Left forelimb (tissue), 1 donor: ENCODE data around the gene BICDL1.
A peak's percentile ranks its signal among the peaks of the same experiment; 100 is the strongest.

Source experiments
- DNase-seq: peaks from one replicate; pipeline ENCODE4 v3.0.0-alpha.2; 2018; ENCODE audit warnings: low spot score

BICDL1 gene

GRCh38 chr12:120081641-120082040, 92.6 kb downstream of the BICDL1 start:
- no peak for DNase-seq

DNA sequence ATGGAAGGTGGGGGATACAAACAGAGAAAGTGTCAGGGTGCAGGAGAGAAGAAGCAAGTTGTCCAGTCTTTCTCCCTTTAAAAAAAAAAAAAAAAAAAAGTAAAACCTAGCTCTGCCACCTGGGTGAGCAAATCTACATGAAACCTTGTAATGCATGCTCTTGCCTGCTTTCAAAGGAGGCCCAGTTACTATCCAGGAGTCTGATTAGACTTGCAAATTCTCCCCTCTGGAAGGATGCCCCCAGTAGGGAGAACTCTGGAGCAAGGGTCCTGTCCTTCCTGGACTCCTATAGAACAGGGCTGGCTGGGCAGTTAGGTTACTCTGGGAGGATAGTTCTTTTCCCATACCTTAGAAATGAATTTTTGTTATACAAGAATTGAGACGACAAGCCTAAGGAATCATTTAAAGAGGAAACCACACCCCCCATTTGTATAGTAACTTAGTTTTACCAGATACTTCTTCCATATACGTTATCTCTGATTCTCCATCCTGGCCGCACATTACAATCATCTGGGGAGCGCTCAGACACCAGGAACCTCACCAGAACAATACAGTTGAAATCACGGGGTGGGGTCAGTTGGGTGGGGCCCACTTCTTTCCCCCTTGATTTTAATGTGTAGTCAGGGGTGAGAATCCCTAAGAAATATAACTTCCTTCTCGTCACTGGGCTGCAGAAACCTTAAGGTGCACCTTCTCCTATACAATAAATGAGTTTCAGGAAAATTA, 97.0 kb downstream of the BICDL1 start:
- DNase-seq = no peak

DNA sequence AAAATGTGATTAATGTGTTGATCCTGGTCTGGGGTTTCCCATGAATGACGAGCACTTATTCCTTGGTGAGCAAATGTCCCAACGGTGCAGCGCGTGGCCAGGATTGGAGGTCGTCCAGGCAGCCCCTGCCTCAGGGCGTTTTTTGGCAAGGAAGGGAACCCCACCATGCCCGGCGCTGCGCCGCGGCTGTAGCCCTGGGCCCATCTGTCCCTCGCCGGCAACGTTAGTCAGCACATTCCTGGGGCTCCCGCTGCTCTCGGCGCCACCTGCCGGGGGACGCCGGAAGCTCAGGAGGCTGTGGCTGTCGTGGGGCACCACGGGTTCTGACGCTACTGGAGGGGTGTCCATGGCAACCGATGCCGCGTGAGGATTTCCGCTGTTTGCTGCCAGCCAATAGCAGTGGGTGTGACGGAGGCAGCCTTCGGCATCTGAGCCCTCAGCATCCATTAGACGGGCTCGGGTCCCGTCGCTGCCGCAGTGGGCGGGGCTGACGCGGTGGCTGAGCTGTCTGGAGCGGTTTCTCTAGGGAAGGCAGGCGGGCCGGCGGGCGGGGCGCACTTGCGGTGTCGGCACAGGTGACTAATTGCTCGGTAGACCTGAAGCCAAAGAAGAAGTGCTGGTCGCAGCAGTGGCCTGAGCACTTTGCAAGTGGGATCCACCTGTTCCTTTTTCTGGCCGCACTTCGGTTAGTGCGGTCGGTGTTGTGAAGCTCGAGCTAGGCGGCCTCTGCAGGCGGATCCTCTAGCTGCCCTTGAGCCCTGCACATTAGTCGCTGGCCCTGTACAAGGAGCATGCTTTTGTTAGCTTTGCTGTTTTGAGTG, 98.0 kb downstream of the BICDL1 start:
- DNase-seq = peak; percentile 96

DNA sequence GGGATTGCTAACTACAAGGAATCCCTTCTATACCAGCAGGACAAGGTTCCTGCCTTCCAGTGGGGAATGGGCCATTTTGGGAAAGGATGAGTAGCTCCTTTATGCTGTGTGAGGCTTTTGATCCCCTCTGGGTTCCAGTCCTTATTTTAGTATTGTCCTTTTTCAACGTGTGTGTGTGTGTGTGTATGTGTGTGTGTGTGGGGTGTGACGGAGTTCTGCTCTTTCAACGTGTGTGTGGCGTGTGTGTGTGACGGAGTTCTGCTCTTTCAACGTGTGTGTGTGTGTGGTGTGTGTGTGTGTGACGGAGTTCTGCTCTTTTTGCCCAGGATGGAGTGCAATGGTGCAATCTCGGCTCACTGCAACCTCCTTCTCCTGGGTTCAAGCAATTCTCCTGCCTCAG, 100.1 kb downstream of the BICDL1 start:
- no peak for DNase-seq

DNA sequence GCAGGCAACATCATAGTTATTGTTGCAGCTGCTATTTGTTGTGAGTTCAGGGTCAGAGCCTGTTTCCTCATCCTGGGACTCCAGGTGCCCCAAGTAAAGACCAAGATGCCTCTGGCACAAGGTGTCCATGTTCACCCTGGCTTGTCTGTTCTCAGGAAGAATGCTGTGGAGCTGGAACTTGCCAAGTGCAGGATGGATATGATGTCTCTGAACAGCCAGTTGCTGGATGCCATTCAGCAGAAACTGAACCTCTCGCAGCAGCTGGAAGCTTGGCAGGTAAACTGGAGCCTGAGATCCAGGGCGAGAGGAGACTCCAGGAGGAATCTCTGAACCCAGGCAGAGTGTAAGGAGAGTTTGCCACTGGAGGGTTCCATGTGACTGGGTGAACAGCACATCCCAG, 100.8 kb downstream of the BICDL1 start:
- DNase-seq = no peak

DNA sequence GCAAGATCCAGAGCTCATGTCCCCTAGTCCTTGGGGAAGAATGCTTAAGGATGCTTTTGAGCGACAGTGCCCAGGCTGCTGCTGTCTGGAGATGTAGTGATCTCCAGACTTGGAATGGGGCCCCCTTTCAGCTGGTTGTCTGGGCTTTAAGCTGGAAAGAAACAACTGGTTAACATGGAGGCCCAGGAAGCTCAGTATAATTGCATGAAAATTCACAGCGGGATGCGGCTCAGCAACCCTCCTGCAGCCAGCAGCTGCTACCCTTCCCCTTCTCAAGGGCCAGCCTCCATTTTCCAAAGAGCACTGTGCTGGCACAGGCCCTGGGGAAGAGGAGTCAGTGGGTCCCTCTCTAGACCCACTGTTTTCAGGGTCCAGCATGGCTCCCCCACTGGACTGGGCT, 101.2 kb downstream of the BICDL1 start:
- DNase-seq = no peak

- DNase-seq = no peak
Observed at GRCh38 chr12:120090626-120091295, 101.7 kb downstream of the BICDL1 start.

DNA sequence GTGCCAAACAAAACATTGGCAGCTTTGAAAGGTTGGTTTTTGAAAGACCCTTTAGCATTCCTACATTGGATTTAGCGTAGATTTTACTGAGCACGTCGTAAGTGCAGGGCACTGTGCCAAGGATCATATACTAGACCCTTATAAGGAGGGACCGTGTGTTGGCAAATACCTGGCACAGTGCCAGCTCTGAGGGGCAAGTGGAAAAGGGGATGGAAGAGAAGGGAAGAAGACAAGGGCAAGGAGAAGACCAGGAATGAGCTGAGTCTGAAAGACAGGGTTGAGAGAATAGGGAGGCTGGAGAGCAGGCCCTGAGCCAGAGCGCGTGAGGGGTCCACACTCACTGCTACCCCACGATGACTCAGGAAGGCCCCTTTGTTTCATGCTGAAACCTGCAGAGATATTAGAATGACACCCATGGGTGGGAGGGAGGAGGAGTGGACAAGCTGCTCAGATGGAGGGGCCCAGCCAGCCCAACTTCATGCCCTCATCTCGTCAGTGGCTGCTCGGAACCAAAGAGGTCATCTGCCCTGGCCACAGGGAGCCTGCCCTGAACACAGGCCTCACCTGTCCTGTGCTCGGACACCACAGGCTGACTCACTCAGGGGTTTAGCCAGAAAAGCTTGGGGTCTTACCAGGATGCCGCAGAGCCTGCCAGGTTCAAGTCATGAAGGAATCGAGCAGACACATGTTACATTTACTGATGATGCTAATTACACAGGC, 102.5 kb downstream of the BICDL1 start:
- DNase-seq = no peak

DNA sequence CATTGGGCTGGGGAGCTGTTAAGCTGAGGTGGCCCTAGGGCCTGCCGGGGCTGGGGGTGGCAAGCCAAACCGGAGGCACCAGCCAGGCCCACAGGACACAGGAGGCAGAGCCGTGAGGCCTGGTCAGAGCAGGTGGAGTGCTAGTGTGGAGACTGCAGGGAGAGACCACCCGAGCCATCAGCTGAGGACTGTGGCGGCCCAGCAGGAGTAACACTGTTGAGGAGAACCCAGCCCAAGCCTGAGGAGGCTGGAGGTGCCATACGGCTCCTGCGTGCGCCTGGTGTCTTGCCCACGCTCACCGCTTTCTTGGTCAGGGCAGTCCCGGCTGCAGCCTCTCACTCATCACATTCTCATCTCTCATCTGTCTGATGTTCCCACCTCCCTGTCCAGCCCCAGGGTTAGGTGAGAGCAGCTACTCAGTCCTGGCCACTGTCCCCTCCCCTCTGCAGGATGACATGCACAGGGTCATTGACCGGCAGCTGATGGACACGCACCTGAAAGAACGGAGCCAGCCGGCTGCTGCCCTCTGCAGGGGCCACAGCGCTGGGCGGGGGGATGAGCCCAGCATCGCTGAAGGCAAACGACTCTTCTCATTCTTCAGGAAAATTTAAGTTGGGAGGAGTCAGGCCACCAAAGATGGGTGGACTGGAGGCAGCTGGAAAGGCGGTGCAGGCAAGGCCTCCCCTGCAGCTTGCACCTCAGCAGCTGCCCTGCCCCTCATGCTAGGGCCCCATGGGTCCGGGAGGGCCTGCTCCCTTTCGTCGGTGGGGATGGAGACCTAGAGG, 103.7 kb downstream of the BICDL1 start:
- no peak for DNase-seq

DNA sequence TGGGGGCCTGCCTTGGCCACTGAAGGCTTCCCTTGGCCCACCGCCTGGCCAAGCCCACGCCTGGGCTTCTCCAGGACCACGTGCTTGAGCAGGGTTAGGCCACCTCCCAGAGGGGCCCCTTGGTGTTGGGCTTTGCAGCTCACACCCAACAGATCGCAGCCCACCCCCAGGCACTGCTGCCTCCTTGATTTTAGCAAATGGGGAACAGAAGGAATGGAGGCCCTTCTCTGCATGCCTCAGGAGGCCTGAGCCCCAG, 104.2 kb downstream of the BICDL1 start:
- no peak for DNase-seq

DNA sequence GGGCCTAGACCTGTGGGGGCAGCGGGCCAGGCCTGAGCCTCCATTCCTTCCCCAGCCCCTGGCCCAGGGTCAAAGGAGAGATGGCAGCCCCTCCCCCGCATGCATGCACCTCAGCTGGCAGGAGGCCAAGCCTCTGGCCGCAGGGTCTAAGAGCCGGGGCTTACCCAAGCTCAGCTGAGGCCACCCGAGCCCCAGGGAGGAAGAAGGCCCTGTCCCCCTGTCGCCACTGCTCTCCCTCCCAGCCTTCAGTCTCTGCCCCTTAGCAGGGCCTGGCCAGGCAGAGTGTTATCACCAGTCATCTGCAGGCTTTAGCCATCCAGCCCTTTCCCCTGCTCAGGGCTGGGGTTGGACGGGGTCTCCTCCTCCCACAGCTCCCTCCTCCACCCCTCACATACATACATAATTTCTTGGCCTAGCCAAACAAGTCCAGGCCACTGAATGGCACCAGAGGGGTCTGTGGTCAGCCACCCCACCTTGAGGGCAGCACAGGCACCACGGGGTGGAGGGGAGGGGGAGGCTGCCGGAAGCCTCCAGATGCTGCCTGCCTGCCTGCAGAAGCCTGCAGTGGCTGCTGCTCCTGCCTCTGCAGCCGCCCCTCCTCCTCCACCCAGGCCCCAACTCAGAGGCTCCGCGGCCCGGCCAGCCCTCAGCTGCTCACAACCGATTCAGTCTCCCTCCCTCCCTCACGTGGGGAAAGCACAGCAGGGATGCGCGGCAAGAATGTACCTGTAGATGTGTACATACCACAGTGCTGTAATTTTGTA, 104.7 kb downstream of the BICDL1 start:
- DNase-seq = no peak

GRCh38 chr12:120094485-120094884, 105.4 kb downstream of the BICDL1 start:
- DNase-seq = no peak

GRCh38 chr12:120095331-120095730, 106.3 kb downstream of the BICDL1 start:
- no peak for DNase-seq

DNA sequence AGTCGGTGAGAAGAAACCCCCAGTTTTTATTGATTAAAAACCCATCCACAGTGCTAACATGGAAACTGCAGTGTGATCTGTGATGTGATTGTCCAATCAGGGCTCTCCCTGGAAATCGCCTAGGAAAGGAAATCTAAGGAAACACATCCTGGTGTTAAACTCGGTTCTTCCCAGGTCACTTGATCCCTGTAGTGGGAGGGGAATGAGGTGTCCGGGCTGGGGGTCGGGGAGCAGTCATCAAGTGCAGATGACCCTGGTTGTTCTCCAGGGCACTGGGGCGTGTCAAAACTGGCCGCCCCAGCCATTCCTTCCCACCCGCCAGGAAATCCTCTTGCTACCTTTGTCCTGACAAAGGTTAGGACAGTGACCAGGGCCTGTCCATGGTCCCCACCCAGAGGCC, 106.7 kb downstream of the BICDL1 start:
- DNase-seq = no peak

DNA sequence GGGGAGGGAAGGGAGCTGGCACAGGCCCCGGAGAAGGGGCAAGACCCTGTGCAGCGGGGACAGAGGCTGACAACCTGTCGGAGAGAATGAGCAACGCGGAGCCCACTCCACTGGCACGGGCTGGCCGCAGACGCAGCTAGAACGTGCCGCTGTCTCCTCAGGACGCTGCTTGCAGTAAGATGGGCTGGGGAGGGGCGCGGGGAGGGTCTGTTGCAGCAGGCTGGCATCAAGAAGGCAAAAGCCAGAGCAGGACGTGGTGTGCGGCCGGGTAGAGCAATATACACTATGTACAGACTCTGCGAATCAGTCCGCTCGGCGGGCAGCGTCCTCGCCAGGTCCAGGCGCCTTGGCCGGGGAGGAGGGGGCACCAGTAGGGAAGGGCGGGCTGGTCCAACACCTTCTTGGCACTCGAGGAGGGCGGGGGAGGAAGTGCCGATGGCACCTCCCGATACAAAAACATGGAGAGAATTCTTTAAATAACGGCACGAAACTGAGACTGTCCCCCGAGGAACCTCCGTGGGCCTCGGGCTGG, 107.7 kb downstream of the BICDL1 start:
- DNase-seq = no peak

DNA sequence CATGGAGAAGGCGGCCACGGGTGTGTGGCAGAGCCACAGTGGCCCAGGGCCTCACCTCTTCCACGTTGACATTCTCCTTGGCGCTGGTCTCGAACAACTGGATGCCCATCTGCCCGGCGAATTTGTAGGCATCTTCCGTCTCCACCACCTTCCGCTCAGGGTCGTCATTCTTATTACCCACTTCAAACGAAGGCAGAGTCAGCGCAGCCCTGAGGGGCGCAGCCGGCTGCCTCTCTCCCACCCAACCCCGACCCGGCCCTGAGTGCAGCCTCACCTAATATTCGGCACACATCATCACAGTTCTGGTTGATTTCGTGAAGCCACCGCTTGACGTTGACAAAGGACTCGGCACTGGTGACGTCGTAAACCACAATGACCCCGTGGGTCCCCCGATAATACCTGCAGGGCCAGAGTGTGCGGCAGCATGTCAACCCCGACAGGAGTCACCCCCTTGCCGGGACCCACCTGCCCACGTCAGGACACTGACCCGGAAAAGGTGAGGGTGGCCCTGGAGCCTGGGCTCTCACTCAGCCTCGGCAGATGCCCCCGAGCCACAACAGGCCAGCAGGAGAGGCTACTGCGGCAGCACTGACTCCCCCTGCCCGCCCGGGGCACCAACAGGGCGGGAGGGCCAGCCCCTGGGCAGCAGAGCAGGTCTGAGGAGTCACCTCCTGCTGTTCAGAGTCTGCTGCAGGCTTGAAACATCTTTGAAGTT, 109.9 kb downstream of the BICDL1 start:
- no peak for DNase-seq

- no peak for DNase-seq
Observed at GRCh38 chr12:120099738-120100137, 110.7 kb downstream of the BICDL1 start.

DNA sequence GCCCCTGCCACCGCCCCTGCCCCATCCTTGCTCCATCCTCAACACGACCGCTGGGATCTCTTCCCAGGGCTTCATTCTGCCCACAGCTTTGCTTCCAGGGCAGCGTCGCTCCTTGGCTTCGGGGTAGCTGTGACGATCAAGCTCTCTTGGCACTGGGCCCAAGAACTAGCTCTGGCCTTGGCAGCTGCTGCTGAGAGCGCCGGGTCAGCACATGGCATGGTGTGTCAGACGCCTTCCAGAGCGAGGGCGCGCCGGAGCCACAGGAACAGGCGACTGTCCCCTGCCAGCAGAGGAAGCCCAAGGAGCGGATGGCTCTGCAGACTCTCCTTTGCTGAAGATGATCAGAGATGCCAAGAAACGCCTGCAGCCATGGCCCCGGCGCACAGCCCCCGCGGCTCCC, 111.6 kb downstream of the BICDL1 start:
- no peak for DNase-seq

- DNase-seq = no peak
Observed at GRCh38 chr12:120101182-120101581, 112.1 kb downstream of the BICDL1 start.

DNA sequence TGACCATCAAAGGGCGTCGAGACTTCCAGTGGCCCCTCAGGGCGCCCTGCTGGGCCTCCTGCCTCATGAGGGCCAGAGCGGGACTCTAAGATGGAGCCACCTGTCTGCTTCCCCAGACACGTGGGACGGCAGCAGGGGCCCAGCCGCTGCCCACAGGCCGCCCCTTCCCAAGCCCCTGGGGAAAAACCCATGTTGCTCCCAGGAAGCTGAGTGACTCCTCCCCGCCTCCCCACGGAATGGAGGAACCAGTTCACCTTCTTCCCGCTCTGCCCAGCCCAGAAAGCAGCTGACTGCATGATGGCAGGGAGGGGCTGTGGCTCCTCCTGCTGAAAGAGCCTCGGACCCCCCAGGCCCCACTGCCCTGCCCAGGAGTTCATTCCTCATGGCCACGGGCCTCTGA, 112.6 kb downstream of the BICDL1 start:
- DNase-seq = no peak
